Subcutaneous preadipocyte (primary cell): Measurements from ENCODE around the gene DHX15. TPM values are rescaled to one million over a fixed set of nuclear protein-coding genes. Genes with fewer than 3 reads are reported as not detected.

Experiments
- small RNA-seq: library from RNA; depleted of rRNA; stranded (forward); fragments of <200 nt; gene quantifications from one replicate; pipeline ENCODE3, GENCODE V24; 2012
- total RNA-seq: library from RNA; depleted of rRNA; stranded (reverse); fragments of >200 nt; gene quantifications from 2 replicates; pipeline ENCODE4 v1.2.3, GENCODE V29; 2012

The DHX15 gene
- total RNA-seq = 126 and 175 TPM in 2 replicates

GRCh38 chr4:24584211-24584850 lies at the start of gene DHX15:
Gene DHX15 (minus strand): TSS chr4:24584554. CDS start chr4:24584393, 161 bp downstream.

Small RNAs within 50 kb of the gene (small RNA-seq; reads per million reads assigned to genes)
- gene MIR573 (3.3 reads per million, percentile 88 among the genes with 10 or more reads in this experiment), gene RN7SL16P (not detected)

Other genes with a start within 250 kb of the DHX15 start
- gene SOD3, start 211.0 kb upstream of the DHX15 start, total RNA-seq = 1.6 and 7.7 TPM in 2 replicates